SK-N-SH treated with all-trans-retinoic acid at 6 μM for 48 hours (cell line): Measurements from ENCODE around the gene AHRR.

Source experiments
- GLIS3 ChIP-seq: fragments of 250-450 bp; sonication (Bioruptor Pico); IDR thresholded peaks from 2 replicates; pipeline ENCODE4 v1.5.0; 2020; ENCODE audit warnings: mild to moderate bottlenecking, moderate library complexity
- ISL1 ChIP-seq: fragments of 250-450 bp; sonication (Bioruptor Pico); IDR thresholded peaks from 2 replicates; pipeline ENCODE4 v2.1.2; 2022; ENCODE audit warnings: mild to moderate bottlenecking, moderate library complexity
- POU6F1 ChIP-seq: fragments of 250-450 bp; sonication (Bioruptor Pico); IDR thresholded peaks from 2 replicates; pipeline ENCODE4 v1.8.0; 2021; ENCODE audit warnings: low read depth, mild to moderate bottlenecking, moderate library complexity, borderline replicate concordance
- PPARA ChIP-seq: fragments of 250-450 bp; sonication (Bioruptor Pico); IDR thresholded peaks from 2 replicates; pipeline ENCODE4 v1.5.0; 2020; ENCODE audit warnings: mild to moderate bottlenecking, borderline replicate concordance
- RARB ChIP-seq: fragments of 250-450 bp; sonication (Bioruptor Pico); IDR thresholded peaks from 2 replicates; pipeline ENCODE4 v1.8.0; 2021; ENCODE audit warnings: mild to moderate bottlenecking, moderate library complexity
- TCF4 ChIP-seq: fragments of 250-450 bp; sonication (Bioruptor Pico); IDR thresholded peaks from 2 replicates; pipeline ENCODE4 v1.8.0; 2021; ENCODE audit warnings: mild to moderate bottlenecking, moderate library complexity, borderline replicate concordance
- ZC3H10 ChIP-seq: fragments of 250-450 bp; sonication (Bioruptor Pico); IDR thresholded peaks from 2 replicates; pipeline ENCODE4 v1.5.1; 2021; ENCODE audit warnings: mild to moderate bottlenecking, moderate library complexity
- ZFP3 ChIP-seq: fragments of 250-450 bp; sonication (Bioruptor Pico); IDR thresholded peaks from 2 replicates; pipeline ENCODE4 v1.5.0; 2020; ENCODE audit warnings: mild to moderate bottlenecking, moderate library complexity
- ZFP30 ChIP-seq: fragments of 450-650 bp; formaldehyde crosslinking; IDR thresholded peaks from 2 replicates; pipeline ENCODE4 v1.5.0; 2022; ENCODE audit warnings: mild to moderate bottlenecking, moderate library complexity
- ZNF565 ChIP-seq: fragments of 450-650 bp; formaldehyde crosslinking; conservative IDR thresholded peaks from 2 replicates; pipeline ENCODE4 v1.5.0; 2020; ENCODE audit warnings: low read depth, mild to moderate bottlenecking, moderate library complexity
- ZNF8 ChIP-seq: fragments of 450-650 bp; formaldehyde crosslinking; IDR thresholded peaks from 2 replicates; pipeline ENCODE4 v1.5.0; 2020; ENCODE audit warnings: mild to moderate bottlenecking, moderate library complexity
- TF ChIP-seq, protein P1 (sequence below): fragments of 250-450 bp; sonication (Bioruptor Pico); IDR thresholded peaks from 2 replicates; pipeline ENCODE4 v1.8.0; 2020; ENCODE audit warnings: mild to moderate bottlenecking, moderate library complexity, borderline replicate concordance
- TF ChIP-seq, protein P2 (sequence below): fragments of 250-450 bp; sonication (Bioruptor Pico); IDR thresholded peaks from 2 replicates; pipeline ENCODE4 v1.5.1; 2021; ENCODE audit warnings: mild to moderate bottlenecking, moderate library complexity
- TF ChIP-seq, protein P3 (sequence below): fragments of 250-450 bp; sonication (Bioruptor Pico); IDR thresholded peaks from 2 replicates; pipeline ENCODE4 v1.5.1; 2020; ENCODE audit warnings: low read depth, mild to moderate bottlenecking, moderate library complexity

DNA sequence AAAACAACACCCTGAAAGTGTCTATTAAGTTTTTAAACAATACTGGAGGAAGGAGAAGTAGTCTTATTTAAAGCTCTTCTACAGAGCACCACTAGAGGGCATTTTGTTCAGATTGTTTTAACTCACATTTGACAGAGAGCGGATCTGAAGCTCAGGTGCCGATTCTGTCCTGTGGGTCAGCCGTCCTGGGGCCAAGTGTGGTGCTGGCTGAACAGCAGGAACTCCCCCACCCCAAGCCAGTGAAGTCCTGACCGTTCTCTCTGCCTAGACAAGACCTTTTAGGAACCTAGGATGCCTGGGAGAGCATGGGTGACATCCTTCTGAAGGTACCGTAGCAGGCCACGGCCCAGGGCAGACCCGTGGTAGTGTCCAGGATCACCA lies 125.4 kb downstream of the AHRR start:
- no peak for TF ChIP-seq ZFP30 (CRISPR knock-in tag)
- TF ChIP-seq, protein P1, sequence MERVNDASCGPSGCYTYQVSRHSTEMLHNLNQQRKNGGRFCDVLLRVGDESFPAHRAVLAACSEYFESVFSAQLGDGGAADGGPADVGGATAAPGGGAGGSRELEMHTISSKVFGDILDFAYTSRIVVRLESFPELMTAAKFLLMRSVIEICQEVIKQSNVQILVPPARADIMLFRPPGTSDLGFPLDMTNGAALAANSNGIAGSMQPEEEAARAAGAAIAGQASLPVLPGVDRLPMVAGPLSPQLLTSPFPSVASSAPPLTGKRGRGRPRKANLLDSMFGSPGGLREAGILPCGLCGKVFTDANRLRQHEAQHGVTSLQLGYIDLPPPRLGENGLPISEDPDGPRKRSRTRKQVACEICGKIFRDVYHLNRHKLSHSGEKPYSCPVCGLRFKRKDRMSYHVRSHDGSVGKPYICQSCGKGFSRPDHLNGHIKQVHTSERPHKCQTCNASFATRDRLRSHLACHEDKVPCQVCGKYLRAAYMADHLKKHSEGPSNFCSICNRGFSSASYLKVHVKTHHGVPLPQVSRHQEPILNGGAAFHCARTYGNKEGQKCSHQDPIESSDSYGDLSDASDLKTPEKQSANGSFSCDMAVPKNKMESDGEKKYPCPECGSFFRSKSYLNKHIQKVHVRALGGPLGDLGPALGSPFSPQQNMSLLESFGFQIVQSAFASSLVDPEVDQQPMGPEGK (CRISPR knock-in tag), result no peak
- TF ChIP-seq, protein P2, sequence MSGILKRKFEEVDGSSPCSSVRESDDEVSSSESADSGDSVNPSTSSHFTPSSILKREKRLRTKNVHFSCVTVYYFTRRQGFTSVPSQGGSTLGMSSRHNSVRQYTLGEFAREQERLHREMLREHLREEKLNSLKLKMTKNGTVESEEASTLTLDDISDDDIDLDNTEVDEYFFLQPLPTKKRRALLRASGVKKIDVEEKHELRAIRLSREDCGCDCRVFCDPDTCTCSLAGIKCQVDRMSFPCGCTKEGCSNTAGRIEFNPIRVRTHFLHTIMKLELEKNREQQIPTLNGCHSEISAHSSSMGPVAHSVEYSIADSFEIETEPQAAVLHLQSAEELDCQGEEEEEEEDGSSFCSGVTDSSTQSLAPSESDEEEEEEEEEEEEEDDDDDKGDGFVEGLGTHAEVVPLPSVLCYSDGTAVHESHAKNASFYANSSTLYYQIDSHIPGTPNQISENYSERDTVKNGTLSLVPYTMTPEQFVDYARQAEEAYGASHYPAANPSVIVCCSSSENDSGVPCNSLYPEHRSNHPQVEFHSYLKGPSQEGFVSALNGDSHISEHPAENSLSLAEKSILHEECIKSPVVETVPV (CRISPR knock-in tag), result no peak
- TF ChIP-seq ZC3H10 (CRISPR knock-in tag), result no peak
- TF ChIP-seq GLIS3 (CRISPR knock-in tag), result no peak
- no peak for TF ChIP-seq RARB (CRISPR knock-in tag)
- no peak for TF ChIP-seq ZFP3 (CRISPR knock-in tag)
- TF ChIP-seq, protein P3, sequence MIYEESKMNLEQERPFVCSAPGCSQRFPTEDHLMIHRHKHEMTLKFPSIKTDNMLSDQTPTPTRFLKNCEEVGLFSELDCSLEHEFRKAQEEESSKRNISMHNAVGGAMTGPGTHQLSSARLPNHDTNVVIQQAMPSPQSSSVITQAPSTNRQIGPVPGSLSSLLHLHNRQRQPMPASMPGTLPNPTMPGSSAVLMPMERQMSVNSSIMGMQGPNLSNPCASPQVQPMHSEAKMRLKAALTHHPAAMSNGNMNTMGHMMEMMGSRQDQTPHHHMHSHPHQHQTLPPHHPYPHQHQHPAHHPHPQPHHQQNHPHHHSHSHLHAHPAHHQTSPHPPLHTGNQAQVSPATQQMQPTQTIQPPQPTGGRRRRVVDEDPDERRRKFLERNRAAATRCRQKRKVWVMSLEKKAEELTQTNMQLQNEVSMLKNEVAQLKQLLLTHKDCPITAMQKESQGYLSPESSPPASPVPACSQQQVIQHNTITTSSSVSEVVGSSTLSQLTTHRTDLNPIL (CRISPR knock-in tag), result no peak
- TF ChIP-seq ISL1 (CRISPR knock-in tag), result no peak
- no peak for TF ChIP-seq TCF4 (CRISPR knock-in tag)
- TF ChIP-seq PPARA, result no peak
- no peak for TF ChIP-seq ZNF565 (CRISPR knock-in tag)
- TF ChIP-seq POU6F1, result no peak
- no peak for TF ChIP-seq ZNF8 (CRISPR knock-in tag)
